K562 (cell line): ENCODE results near the gene DNASE2. TPM values are rescaled to one million over a fixed set of nuclear protein-coding genes. Genes with fewer than 3 reads are reported as not detected.

Experiments
- ARHGAP35 ChIP-seq: fragments of 450-650 bp; IDR thresholded peaks from 2 replicates; pipeline ENCODE4 v1.6.1; 2018; ENCODE audit not compliant: partially characterized antibody
- HMBOX1 ChIP-seq: sonication (generic); IDR thresholded peaks from 2 replicates; pipeline ENCODE4 v1.6.1; 2016
- IRF1 ChIP-seq: sonication (generic); formaldehyde crosslinking; IDR thresholded peaks from 2 replicates; pipeline ENCODE4 v1.8.0; 2022; ENCODE audit warnings: missing genetic modification reagents, mild to moderate bottlenecking, borderline replicate concordance
- PPARD ChIP-seq: fragments of 250-450 bp; sonication (Bioruptor Pico); IDR thresholded peaks from 2 replicates; pipeline ENCODE4 v1.8.0; 2022; ENCODE audit warnings: inconsistent platforms, mild to moderate bottlenecking, moderate library complexity
- RERE ChIP-seq: sonication (generic); formaldehyde crosslinking; IDR thresholded peaks from 2 replicates; pipeline ENCODE4 v1.8.0; 2023; ENCODE audit warnings: missing genetic modification reagents, mild to moderate bottlenecking, borderline replicate concordance
- SMAD4 ChIP-seq: fragments of 250-450 bp; sonication (Bioruptor Pico); conservative IDR thresholded peaks from 2 replicates; pipeline ENCODE4 v1.8.0; 2021; ENCODE audit warnings: inconsistent platforms, mild to moderate bottlenecking, moderate library complexity
- SRF ChIP-seq, 2 experiments: fragments of 250-450, 450-650 bp in 1 of 2; sonication (Bioruptor Pico) in 1 of 2; sonication (generic) in 1 of 2; formaldehyde crosslinking; IDR thresholded peaks; 2 replicates each; pipeline versions ENCODE4 v1.5.0 to v1.5.1; 2020 to 2022; ENCODE audit warnings: mild to moderate bottlenecking in 1 of 2, missing genetic modification reagents in 1 of 2
- TAL1 ChIP-seq: fragments of 450-650 bp; IDR thresholded peaks from 2 replicates; pipeline ENCODE4 v1.6.1; 2016; ENCODE audit warnings: mild to moderate bottlenecking
- ZNF146 ChIP-seq: IDR thresholded peaks from one replicate; pipeline ENCODE4 v1.6.1; 2018; ENCODE audit warnings: missing compliant biosample characterization; ENCODE audit not compliant: unreplicated experiment
- polyA plus RNA-seq, 8 experiments: library from polyadenylated mRNA; depleted of rRNA in 4 of 8; stranded (reverse) in 5 of 8; unstranded in 3 of 8; fragments of >200 nt; fragmentation: Nextera tagmentation in 2 of 8; fragmentation: Illumina TruSeq in 1 of 8; extraction: Ambion mirVana in 2 of 8; extraction: Trizol in 1 of 8; gene quantifications; 2 replicates each; pipeline versions ENCODE4 v1.2.1 to v1.2.3, GENCODE V29; 2011 to 2014; ENCODE audit warnings: inconsistent platforms in 1 of 8, missing spikeins in 1 of 8
- total RNA-seq, 7 experiments: library from RNA; depleted of rRNA in 6 of 7; stranded (reverse); fragments of >200 nt in 6 of 7; fragmentation: Illumina TruSeq in 2 of 7; extraction: Trizol in 2 of 7; gene quantifications; 2 replicates each; pipeline versions ENCODE4 v1.2.1 to v1.2.3, GENCODE V29; 2011 to 2021; ENCODE audit warnings: low replicate concordance in 1 of 7
- TF ChIP-seq, protein P1 (sequence below): fragments of 450-650 bp; IDR thresholded peaks from 2 replicates; pipeline ENCODE4 v1.7.1; 2018; ENCODE audit warnings: mild to moderate bottlenecking, low read depth; ENCODE audit not compliant: partially characterized antibody
- TF ChIP-seq, protein P2 (sequence below), 2 experiments: fragments of 250-450 bp in 1 of 2; fragments of 450-650 bp in 1 of 2; sonication (Bioruptor Pico) in 1 of 2; IDR thresholded peaks; 2 replicates each; pipeline versions ENCODE4 v1.6.1 to v1.8.0; 2016 to 2021; ENCODE audit warnings: mild to moderate bottlenecking in 2 of 2, moderate library complexity in 2 of 2, missing compliant biosample characterization in 1 of 2, missing genetic modification characterization in 1 of 2

DNASE2 gene
- total and polyA plus RNA-seq, 9 of the 15 experiments (the other 6 are each of a cell fraction or from before 2014, with no cell fraction given) = 4.4 to 27.0 (median 20.2) TPM

GRCh38 chr19:12886969-12887747, 5.9 kb upstream of the DNASE2 start, which contains the start of gene KLF1 (continued):
- TF ChIP-seq, protein P1, sequence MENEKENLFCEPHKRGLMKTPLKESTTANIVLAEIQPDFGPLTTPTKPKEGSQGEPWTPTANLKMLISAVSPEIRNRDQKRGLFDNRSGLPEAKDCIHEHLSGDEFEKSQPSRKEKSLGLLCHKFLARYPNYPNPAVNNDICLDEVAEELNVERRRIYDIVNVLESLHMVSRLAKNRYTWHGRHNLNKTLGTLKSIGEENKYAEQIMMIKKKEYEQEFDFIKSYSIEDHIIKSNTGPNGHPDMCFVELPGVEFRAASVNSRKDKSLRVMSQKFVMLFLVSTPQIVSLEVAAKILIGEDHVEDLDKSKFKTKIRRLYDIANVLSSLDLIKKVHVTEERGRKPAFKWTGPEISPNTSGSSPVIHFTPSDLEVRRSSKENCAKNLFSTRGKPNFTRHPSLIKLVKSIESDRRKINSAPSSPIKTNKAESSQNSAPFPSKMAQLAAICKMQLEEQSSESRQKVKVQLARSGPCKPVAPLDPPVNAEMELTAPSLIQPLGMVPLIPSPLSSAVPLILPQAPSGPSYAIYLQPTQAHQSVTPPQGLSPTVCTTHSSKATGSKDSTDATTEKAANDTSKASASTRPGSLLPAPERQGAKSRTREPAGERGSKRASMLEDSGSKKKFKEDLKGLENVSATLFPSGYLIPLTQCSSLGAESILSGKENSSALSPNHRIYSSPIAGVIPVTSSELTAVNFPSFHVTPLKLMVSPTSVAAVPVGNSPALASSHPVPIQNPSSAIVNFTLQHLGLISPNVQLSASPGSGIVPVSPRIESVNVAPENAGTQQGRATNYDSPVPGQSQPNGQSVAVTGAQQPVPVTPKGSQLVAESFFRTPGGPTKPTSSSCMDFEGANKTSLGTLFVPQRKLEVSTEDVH = peak; percentile 67
- no peak for TF ChIP-seq IRF1 (CRISPR knock-in tag)
- TF ChIP-seq SRF (CRISPR knock-in tag; IDR thresholded peaks at IDR 0.05) = no peak; a peak in 1 of 4 replicates
- no peak for TF ChIP-seq ARHGAP35
- TF ChIP-seq HMBOX1 = peak; percentile 21; the same call in 1 of the 2 replicates
- TF ChIP-seq SMAD4 (CRISPR knock-in tag) = peak; percentile 72
- no peak for TF ChIP-seq PPARD (CRISPR knock-in tag)
- 0 out of 2 replicates have a peak, but pooled peaks have one; percentile 20 for TF ChIP-seq RERE (CRISPR knock-in tag)
- TF ChIP-seq, protein P2, sequence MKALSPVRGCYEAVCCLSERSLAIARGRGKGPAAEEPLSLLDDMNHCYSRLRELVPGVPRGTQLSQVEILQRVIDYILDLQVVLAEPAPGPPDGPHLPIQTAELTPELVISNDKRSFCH (CRISPR knock-in tag; IDR thresholded peaks at IDR 0.05) = no peak
- TF ChIP-seq, protein P2 (tag; IDR thresholded peaks at IDR 0.05) = peak; percentile 54
- peak; percentile 92 for TF ChIP-seq TAL1
- TF ChIP-seq ZNF146 (CRISPR knock-in tag) = no peak
